GM19468 (cell line): ENCODE results near the gene EIF3K.
A peak's percentile ranks its signal among the peaks of the same experiment; 100 is the strongest.
"Not testable (repeated sequence)": the region's sequence is repeated elsewhere in the genome, so short reads cannot be mapped to it uniquely, and the experiment has no call there.

ENCODE experiments used
- ATAC-seq: cut with Tn5 transposase; IDR thresholded peaks from one replicate; pipeline ENCODE4 v1.9.1; 2021; ENCODE audit warnings: mild to moderate bottlenecking, moderate library complexity, moderate number of reproducible peaks; ENCODE audit not compliant: unreplicated experiment; ENCODE audit errors: extremely low read depth

EIF3K gene

GRCh38 chr19:38618590-38619360 lies at the start of gene EIF3K:
EIF3K (plus strand) TSS chr19:38619188; CDS start chr19:38619269, 81 bp downstream.
- ATAC-seq: peak; percentile 58

GRCh38 chr19:38569368-38569983 lies 49.5 kb upstream of the EIF3K start:
- no peak for ATAC-seq

- no peak for ATAC-seq
Observed at GRCh38 chr19:38571682-38572081, 47.3 kb upstream of the EIF3K start.

- no peak for ATAC-seq
Observed at GRCh38 chr19:38577826-38578225, 41.2 kb upstream of the EIF3K start.

GRCh38 chr19:38579304-38579703 lies 39.7 kb upstream of the EIF3K start:
- ATAC-seq: not testable (repeated sequence)

- no peak for ATAC-seq
Observed at GRCh38 chr19:38580080-38580479, 38.9 kb upstream of the EIF3K start.

- ATAC-seq: no peak
Observed at GRCh38 chr19:38583219-38583984, 35.6 kb upstream of the EIF3K start.

GRCh38 chr19:38583985-38584305 lies 35.0 kb upstream of the EIF3K start:
- ATAC-seq: no peak

- no peak for ATAC-seq
Observed at GRCh38 chr19:38587562-38587961, 31.4 kb upstream of the EIF3K start.

GRCh38 chr19:38588041-38588440 lies 30.9 kb upstream of the EIF3K start:
- ATAC-seq: no peak

- ATAC-seq: no peak
Observed at GRCh38 chr19:38592940-38593339, 26.0 kb upstream of the EIF3K start.

GRCh38 chr19:38596057-38596981 lies 22.7 kb upstream of the EIF3K start:
- no peak for ATAC-seq

- ATAC-seq: no peak
Observed at GRCh38 chr19:38597075-38597474, 21.9 kb upstream of the EIF3K start.

- no peak for ATAC-seq
Observed at GRCh38 chr19:38599722-38600121, 19.3 kb upstream of the EIF3K start.

GRCh38 chr19:38602856-38603255 lies 16.1 kb upstream of the EIF3K start:
- not testable (repeated sequence) for ATAC-seq

GRCh38 chr19:38606131-38606530 lies 12.9 kb upstream of the EIF3K start:
- no peak for ATAC-seq

GRCh38 chr19:38614289-38614688 lies 4.7 kb upstream of the EIF3K start:
- no peak for ATAC-seq

GRCh38 chr19:38615007-38615581 lies 3.9 kb upstream of the EIF3K start:
- ATAC-seq: no peak

GRCh38 chr19:38616265-38616664 lies 2.7 kb upstream of the EIF3K start:
- ATAC-seq: no peak

- no peak for ATAC-seq
Observed at GRCh38 chr19:38617283-38617763, 1.7 kb upstream of the EIF3K start.
